ENCODE results near the gene PCDHB2.
"Not testable (repeated sequence)": the region's sequence is repeated elsewhere in the genome, so short reads cannot be mapped to it uniquely, and the experiment has no call there.

Gene PCDHB2

GRCh38 chr5:141135718-141136266, 41.4 kb downstream of the PCDHB2 start:
- DNase-seq (ENCODE audit: low read depth): no peak

- not testable (repeated sequence) for DNase-seq (ENCODE audit: low read depth)
Observed at GRCh38 chr5:141137346-141137745, 42.9 kb downstream of the PCDHB2 start.

Data from stimulated activated CD8-positive, alpha-beta memory T cell treated with anti-CD3 and anti-CD28 coated beads, Interleukin-4, amount 100 ng/mL, for 24 hours (primary cell).